Measurements from ENCODE around the gene SLC12A8.

SLC12A8 gene

DNA sequence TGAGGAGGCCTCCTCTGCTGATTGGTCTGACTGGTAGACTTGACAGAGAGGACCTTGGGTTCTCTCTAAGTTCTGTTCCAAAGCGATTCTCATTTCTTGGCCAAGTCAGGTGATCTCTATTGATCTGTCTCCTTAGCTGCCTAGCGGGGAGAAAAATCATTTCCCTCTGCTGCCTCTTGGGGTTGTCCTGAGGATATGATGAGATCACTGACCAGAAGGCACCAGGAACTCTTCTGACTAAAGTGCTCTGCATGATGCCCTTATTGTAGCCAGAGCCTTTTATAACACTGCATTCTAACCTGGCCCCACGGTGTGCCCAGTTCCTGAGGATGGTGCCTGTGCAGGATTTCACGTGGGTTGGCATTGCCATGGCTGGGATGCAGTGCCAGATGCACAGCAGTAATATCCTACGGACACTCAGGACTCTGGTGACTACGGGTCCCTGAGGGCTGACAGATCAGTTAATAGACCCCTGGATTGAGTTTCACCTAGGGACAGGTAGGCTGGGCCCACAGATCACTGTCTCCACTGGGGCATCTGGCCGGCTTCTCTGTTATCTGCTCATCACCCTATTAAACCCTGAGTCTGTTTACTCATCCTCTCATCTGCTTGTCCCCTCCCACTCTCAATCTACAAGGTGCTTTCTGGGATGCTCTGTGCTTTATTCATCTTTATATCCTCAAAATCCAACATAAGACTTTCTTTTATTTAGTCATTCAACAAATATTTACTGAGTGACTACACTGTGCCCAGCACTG, 152.9 kb downstream of the SLC12A8 start:
- WGBS, 2 experiments (ENCODE audit: insufficient coverage in 2 of 2): 88 to 90% methylated on average over 7 of the region's 7 CpGs
- peaks cover 6% of the 10 kb centered on the region for H3K9me3 ChIP-seq (ENCODE audit: control insufficient read depth, low read length)
- H3K27ac ChIP-seq (ENCODE audit: low read depth, low read length, severe bottlenecking): no peak overlapping the region
- no peaks in the 10 kb centered on the region for H3K36me3 ChIP-seq (ENCODE audit: control insufficient read depth, insufficient read depth, low read length)
- peaks cover 56% of the 10 kb centered on the region for H3K4me1 ChIP-seq (ENCODE audit: control insufficient read depth, insufficient read depth, low read length, poor library complexity, severe bottlenecking)
- no peak overlapping the region for H3K4me3 ChIP-seq (ENCODE audit: extremely low read depth, insufficient read depth, low read length, poor library complexity, severe bottlenecking)

DNA sequence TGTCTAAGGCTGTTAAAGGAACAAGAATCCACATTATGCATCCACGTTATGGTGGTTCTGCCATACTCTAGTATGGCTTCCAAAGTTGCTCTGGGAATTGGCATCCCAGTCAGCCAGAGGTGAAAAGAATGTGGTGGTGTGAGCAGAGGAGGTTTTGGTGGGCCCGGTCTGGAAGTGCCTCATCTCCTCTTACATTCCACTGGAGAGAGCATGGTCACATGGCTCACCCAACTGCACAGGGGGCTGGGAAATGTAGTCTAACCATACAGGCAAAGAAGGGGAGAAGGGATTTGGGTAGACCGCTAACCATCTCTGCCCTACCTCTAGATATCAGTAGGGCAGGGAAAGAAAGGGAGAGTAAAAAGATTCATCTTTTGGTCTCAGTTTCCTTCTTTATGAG, 153.6 kb downstream of the SLC12A8 start:
- Histone ChIP-seq H3K9me3 (ENCODE audit: control insufficient read depth, low read length) (no peaks in the 10 kb centered on the region), H3K4me3 (ENCODE audit: extremely low read depth, insufficient read depth, low read length, poor library complexity, severe bottlenecking) (no peak overlapping the region), H3K4me1 (ENCODE audit: control insufficient read depth, insufficient read depth, low read length, poor library complexity, severe bottlenecking) (peaks cover 57% of the 10 kb centered on the region), H3K36me3 (ENCODE audit: control insufficient read depth, insufficient read depth, low read length) (peaks cover under 1% of the 10 kb centered on the region), H3K27ac (ENCODE audit: low read depth, low read length, severe bottlenecking) (no peak overlapping the region)
- 100% methylated on average over 3 of the region's 3 CpGs; no CpG with 5 or more reads in 1 of the 2 experiments for WGBS, 2 experiments (ENCODE audit: insufficient coverage in 2 of 2)

DNA sequence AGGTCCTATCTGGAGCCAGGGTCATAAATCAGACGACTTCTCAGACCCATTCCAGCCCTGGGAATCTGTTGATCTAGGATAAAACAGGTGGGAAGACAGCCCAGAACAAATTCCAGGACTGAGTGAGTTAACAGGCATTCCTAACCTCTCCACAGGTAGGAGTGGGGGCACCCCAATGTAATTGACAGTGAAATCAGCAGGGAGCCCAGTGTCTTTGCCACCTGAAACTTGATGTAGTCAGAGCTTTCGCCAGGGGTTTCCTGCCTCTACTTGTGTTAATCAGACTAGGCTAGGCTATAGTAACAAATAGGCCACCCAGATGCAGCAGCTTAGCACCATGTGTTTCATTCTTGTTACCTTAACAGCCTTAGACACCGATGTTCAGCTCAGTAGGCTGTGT, 154.0 kb downstream of the SLC12A8 start:
- H3K9me3 ChIP-seq (ENCODE audit: control insufficient read depth, low read length): no peaks in the 10 kb centered on the region
- WGBS, 2 experiments (ENCODE audit: insufficient coverage in 2 of 2): 78 to 85% methylated on average over 2 to 3 of the region's 3 CpGs
- peaks cover 59% of the 10 kb centered on the region for H3K4me1 ChIP-seq (ENCODE audit: control insufficient read depth, insufficient read depth, low read length, poor library complexity, severe bottlenecking)
- no peak overlapping the region for H3K4me3 ChIP-seq (ENCODE audit: extremely low read depth, insufficient read depth, low read length, poor library complexity, severe bottlenecking)
- H3K27ac ChIP-seq (ENCODE audit: low read depth, low read length, severe bottlenecking): peak overlapping the region; percentile 13
- H3K36me3 ChIP-seq (ENCODE audit: control insufficient read depth, insufficient read depth, low read length): peaks cover 5% of the 10 kb centered on the region

DNA sequence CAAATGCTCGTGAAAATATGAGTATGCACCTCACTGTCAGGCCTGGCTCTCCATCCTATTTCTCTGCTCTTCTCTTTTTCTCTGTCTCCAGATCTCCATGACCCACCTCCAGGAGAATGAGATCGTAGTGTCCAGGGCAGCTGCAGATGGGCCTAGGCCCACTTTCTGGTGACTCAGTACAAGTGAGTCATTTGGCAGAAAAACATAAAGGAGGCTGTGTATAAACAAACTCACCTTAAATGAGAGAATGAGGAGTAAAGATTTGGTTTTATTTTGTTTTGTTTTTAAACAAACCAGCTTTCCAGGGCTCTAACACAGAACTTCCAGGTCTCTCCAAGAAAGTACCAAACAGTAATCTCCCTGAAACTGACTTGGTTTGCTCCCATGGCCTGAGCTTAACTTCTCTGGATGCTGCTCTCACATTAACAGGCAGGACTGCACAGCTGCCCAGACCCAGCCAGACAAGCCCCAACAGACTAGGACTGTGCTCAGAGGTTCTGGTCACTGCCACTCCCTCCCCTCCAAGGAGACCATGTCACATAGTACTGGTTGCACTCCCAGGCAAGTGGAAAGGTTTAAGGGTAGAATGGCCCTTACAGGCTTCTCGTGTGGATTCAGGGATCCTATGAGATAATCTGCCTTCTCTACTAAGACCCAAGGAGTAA, 155.2 kb downstream of the SLC12A8 start:
- Histone ChIP-seq H3K27ac (ENCODE audit: low read depth, low read length, severe bottlenecking) (peak overlapping the region; percentile 88), H3K9me3 (ENCODE audit: control insufficient read depth, low read length) (no peaks in the 10 kb centered on the region), H3K4me1 (ENCODE audit: control insufficient read depth, insufficient read depth, low read length, poor library complexity, severe bottlenecking) (peaks cover 65% of the 10 kb centered on the region), H3K36me3 (ENCODE audit: control insufficient read depth, insufficient read depth, low read length) (peaks cover 13% of the 10 kb centered on the region), H3K4me3 (ENCODE audit: extremely low read depth, insufficient read depth, low read length, poor library complexity, severe bottlenecking) (no peak overlapping the region)
- WGBS, 2 experiments (ENCODE audit: insufficient coverage in 2 of 2): 77 to 100% methylated on average over 2 of the region's 3 CpGs

DNA sequence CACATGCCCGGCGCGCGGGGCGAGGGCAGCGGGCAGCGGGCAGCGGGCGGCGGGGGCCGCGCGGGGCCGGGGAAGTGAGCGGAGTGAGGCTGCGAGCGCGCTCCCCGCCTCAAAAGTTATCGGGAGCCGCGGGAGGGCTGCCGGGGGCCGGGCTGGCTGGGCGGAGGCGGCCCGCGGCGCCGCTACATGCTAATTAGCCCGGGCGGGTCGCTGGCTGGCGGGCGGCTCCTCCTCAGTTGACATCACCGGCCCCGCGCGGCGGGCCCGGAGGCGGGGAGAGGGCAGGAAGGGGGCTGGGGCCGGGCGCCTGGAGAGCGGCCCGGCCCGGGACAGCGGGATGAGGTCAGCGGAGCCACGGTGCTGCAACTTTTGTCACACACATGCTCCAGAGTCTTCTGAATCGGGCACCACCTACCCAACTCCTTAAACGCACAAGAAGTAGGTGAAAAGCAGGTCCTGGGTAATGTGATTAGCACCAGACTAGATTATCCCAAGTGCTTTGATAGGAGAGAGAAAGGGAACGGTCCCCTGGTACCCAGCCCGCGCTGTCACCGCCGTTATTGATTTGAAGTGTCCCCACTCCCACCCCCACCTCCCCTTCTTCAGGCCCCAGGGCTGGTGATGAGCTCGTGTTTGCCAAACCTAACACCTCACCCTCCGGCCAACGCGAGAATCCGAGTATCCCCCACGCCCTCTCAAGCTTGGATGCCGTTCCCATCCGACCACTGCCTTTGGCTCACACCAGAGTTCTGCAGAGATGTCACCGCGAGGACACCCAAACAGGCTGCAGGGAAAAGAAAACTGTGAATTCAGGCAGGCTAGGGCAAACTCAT, 156.4 kb downstream of the SLC12A8 start, which contains the start of gene HEG1:
Gene HEG1 (minus strand): TSS at position 85 of the 833 bp plus-strand sequence. CDS start 107 bp downstream, outside the sequence.
- H3K4me3 ChIP-seq (ENCODE audit: extremely low read depth, insufficient read depth, low read length, poor library complexity, severe bottlenecking): peak within 1 kb of the TSS; percentile 92
- 1% methylated on average over 45 to 57 of the region's 67 CpGs for WGBS, 2 experiments (ENCODE audit: insufficient coverage in 2 of 2)

DNA sequence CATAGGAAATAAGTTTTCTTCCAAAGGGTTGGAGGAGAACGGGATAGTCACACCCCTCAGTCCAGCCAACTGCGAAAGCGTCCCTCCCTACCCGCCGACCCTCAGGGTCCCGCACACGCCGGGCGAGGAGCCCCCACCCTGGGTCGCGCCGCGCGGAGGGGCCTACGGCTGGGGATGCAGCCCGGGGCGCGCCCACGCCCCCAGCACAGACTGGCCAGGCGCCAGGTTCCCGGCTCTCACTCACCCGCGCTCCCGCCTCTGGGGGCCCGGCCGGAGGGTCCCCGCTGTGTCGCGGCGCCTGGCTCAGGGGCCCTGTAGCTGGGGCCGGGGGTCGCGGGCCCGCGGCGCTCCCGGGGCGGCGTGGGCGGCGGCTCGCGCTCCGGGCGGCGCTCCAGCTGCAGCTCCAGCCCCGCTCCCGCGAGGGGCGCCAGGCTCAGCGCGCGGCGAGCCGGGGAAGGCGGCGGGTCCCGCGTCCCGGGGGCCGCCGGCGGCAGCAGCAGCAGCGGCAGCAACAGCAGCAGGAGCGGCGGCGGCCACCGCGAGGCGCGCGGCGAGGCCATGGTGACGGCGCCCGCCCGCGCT, 157.1 kb downstream of the SLC12A8 start:
- 0% methylated on average over 55 to 63 of the region's 78 CpGs for WGBS, 2 experiments (ENCODE audit: insufficient coverage in 2 of 2)
- peaks cover 26% of the 10 kb centered on the region for H3K36me3 ChIP-seq (ENCODE audit: control insufficient read depth, insufficient read depth, low read length)
- H3K27ac ChIP-seq (ENCODE audit: low read depth, low read length, severe bottlenecking): peak overlapping the region; percentile 96
- H3K9me3 ChIP-seq (ENCODE audit: control insufficient read depth, low read length): no peaks in the 10 kb centered on the region
- peaks cover 65% of the 10 kb centered on the region for H3K4me1 ChIP-seq (ENCODE audit: control insufficient read depth, insufficient read depth, low read length, poor library complexity, severe bottlenecking)
- peak overlapping the region; percentile 92 for H3K4me3 ChIP-seq (ENCODE audit: extremely low read depth, insufficient read depth, low read length, poor library complexity, severe bottlenecking)

More for the DNA sequence above, 156.4 kb downstream of the SLC12A8 start, which contains the start of gene HEG1:
- H3K9me3 ChIP-seq (ENCODE audit: control insufficient read depth, low read length): no peaks in the 10 kb centered on the region
- H3K27ac ChIP-seq (ENCODE audit: low read depth, low read length, severe bottlenecking): peak within 1 kb of the TSS; percentile 96
- H3K4me1 ChIP-seq (ENCODE audit: control insufficient read depth, insufficient read depth, low read length, poor library complexity, severe bottlenecking): peaks cover 60% of the 10 kb centered on the region
- peaks cover 20% of the 10 kb centered on the region for H3K36me3 ChIP-seq (ENCODE audit: control insufficient read depth, insufficient read depth, low read length)

DNA sequence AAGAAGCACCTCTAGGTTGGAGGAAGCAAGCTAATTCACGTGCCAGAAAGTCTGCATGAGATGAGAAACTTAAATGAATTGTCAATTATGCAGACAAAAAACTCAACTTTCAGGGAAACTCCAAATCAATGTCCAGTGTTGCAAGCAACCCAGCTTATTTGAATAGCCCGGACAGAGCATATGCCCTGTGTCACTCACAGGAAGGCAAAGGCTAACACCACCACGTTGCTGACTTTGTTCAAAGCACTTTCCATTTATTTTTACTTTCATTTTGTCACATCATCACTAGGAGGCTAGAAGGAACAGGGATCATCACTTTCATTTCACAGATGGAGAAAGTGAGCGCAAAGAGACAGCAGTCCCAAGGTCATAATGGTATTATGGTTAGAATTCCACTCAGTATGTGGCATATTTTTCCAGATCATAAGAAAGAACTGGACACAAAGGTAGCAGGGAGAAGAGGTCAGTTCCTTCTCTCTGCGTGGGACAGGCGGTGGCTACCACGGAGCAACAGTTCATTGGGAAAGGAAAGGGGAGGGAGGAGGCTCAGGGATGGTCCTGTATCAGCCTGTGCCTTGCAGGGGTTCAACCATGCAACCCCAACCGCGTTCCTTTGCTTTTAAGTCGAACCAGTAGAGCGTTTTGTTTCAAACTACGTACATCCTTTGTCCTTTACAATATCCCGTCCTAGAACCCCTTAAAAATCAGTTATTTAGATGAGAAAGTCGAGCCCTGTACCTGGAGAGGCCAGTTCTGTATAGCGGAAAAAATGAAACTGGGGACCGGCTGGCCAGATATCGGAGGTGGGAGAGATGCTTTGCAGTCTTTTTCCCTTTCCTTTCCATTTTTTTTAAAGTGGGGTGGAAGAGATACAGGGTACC, 157.9 kb downstream of the SLC12A8 start:
- Histone ChIP-seq H3K27ac (ENCODE audit: low read depth, low read length, severe bottlenecking) (peak overlapping the region; percentile 96), H3K9me3 (ENCODE audit: control insufficient read depth, low read length) (no peaks in the 10 kb centered on the region), H3K36me3 (ENCODE audit: control insufficient read depth, insufficient read depth, low read length) (peaks cover 33% of the 10 kb centered on the region), H3K4me1 (ENCODE audit: control insufficient read depth, insufficient read depth, low read length, poor library complexity, severe bottlenecking) (peaks cover 67% of the 10 kb centered on the region), H3K4me3 (ENCODE audit: extremely low read depth, insufficient read depth, low read length, poor library complexity, severe bottlenecking) (peak overlapping the region; percentile 92)
- 4 to 20% methylated on average over 1 to 9 of the region's 17 CpGs for WGBS, 2 experiments (ENCODE audit: insufficient coverage in 2 of 2)

DNA sequence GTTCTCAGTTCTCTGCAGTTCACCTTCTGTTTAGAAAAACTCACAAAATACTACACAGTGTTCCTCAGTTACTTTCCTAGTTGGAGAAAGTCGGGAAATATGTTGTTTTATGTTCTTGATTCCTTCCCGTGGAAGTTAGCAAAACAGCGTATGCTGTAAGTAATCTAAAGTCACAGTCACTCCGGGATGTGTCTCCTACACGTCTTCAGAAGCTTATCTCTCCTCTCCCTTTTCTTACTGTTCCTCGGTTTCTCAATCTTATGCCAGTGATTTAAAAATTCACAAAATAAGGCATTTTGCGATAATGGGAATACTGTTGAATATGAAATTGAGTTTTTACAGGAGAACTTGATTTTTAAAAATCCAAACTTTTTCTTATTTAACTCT, 158.5 kb downstream of the SLC12A8 start:
- H3K27ac ChIP-seq (ENCODE audit: low read depth, low read length, severe bottlenecking): peak overlapping the region; percentile 96
- H3K4me1 ChIP-seq (ENCODE audit: control insufficient read depth, insufficient read depth, low read length, poor library complexity, severe bottlenecking): peaks cover 60% of the 10 kb centered on the region
- WGBS, 2 experiments (ENCODE audit: insufficient coverage in 2 of 2): 57 to 75% methylated on average over 2 to 5 of the region's 7 CpGs
- H3K36me3 ChIP-seq (ENCODE audit: control insufficient read depth, insufficient read depth, low read length): peaks cover 39% of the 10 kb centered on the region
- peak overlapping the region; percentile 92 for H3K4me3 ChIP-seq (ENCODE audit: extremely low read depth, insufficient read depth, low read length, poor library complexity, severe bottlenecking)
- H3K9me3 ChIP-seq (ENCODE audit: control insufficient read depth, low read length): no peaks in the 10 kb centered on the region

DNA sequence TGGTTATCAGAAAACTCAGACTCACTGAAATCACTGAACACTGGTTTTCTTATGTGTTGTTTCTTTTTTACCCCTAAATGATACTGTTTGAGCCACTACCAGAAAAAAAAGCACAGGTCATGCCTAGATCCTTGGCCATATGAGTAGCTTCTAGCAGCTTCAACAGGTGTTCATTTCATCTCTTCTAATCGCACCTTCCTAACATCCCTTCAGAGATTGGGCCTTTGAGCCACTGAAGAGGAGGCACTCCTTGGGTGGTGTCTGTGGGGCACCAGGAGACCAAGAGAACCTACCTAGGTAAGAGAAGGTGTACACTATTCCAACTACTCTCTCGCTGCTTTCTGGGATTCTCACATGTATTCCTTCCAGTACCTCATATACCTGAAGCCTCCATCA, 159.2 kb downstream of the SLC12A8 start:
- WGBS, 2 experiments (ENCODE audit: insufficient coverage in 2 of 2): 100% methylated on average over 1 of the region's 2 CpGs; no CpG with 5 or more reads in 1 of the 2 experiments
- peaks cover 47% of the 10 kb centered on the region for H3K36me3 ChIP-seq (ENCODE audit: control insufficient read depth, insufficient read depth, low read length)
- peaks cover 58% of the 10 kb centered on the region for H3K4me1 ChIP-seq (ENCODE audit: control insufficient read depth, insufficient read depth, low read length, poor library complexity, severe bottlenecking)
- H3K9me3 ChIP-seq (ENCODE audit: control insufficient read depth, low read length): no peaks in the 10 kb centered on the region
- H3K27ac ChIP-seq (ENCODE audit: low read depth, low read length, severe bottlenecking): peak overlapping the region; percentile 96
- H3K4me3 ChIP-seq (ENCODE audit: extremely low read depth, insufficient read depth, low read length, poor library complexity, severe bottlenecking): peak overlapping the region; percentile 92

Measured in mesodermal cell (in vitro differentiated cells).